Fibroblast of pulmonary artery (primary cell): Measurements from ENCODE around the gene SNAI1.

ENCODE experiments used
- DNase-seq: peaks from one replicate; pipeline ENCODE4 v3.0.0-alpha.2; 2010; ENCODE audit warnings: low read depth
- H3K4me3 ChIP-seq: replicated peaks from 2 replicates; pipeline ENCODE4 v1.5.1; 2011; ENCODE audit warnings: low read depth, mild to moderate bottlenecking, control low read depth, low read length, moderate library complexity
- TF ChIP-seq, protein P1 (sequence below): IDR thresholded peaks from 2 replicates; pipeline ENCODE4 v1.5.1; 2011; ENCODE audit warnings: mild to moderate bottlenecking, control low read depth, low read length, inconsistent platforms; ENCODE audit errors: missing control alignments

The SNAI1 gene

DNA sequence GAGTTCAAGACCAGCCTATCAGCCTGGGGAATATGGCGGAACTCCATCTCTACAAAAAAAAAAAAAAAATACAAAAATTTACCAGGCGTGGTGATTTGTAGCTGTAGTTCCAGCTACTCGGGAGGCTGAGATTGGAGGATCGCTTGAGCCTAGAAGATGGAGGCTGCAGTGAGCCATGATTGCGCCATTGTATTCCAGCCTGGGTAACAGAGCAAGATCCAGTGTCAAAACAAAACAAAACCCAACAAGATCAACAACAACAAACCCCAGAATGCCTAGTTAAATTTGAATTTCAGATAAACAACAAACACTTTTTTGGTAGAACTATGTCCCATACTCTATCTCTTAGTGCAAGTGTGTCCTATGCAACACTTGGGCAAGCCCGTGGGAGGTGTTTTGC lies 39.9 kb downstream of the SNAI1 start:
- TF ChIP-seq, protein P1, sequence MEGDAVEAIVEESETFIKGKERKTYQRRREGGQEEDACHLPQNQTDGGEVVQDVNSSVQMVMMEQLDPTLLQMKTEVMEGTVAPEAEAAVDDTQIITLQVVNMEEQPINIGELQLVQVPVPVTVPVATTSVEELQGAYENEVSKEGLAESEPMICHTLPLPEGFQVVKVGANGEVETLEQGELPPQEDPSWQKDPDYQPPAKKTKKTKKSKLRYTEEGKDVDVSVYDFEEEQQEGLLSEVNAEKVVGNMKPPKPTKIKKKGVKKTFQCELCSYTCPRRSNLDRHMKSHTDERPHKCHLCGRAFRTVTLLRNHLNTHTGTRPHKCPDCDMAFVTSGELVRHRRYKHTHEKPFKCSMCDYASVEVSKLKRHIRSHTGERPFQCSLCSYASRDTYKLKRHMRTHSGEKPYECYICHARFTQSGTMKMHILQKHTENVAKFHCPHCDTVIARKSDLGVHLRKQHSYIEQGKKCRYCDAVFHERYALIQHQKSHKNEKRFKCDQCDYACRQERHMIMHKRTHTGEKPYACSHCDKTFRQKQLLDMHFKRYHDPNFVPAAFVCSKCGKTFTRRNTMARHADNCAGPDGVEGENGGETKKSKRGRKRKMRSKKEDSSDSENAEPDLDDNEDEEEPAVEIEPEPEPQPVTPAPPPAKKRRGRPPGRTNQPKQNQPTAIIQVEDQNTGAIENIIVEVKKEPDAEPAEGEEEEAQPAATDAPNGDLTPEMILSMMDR = no peak

DNA sequence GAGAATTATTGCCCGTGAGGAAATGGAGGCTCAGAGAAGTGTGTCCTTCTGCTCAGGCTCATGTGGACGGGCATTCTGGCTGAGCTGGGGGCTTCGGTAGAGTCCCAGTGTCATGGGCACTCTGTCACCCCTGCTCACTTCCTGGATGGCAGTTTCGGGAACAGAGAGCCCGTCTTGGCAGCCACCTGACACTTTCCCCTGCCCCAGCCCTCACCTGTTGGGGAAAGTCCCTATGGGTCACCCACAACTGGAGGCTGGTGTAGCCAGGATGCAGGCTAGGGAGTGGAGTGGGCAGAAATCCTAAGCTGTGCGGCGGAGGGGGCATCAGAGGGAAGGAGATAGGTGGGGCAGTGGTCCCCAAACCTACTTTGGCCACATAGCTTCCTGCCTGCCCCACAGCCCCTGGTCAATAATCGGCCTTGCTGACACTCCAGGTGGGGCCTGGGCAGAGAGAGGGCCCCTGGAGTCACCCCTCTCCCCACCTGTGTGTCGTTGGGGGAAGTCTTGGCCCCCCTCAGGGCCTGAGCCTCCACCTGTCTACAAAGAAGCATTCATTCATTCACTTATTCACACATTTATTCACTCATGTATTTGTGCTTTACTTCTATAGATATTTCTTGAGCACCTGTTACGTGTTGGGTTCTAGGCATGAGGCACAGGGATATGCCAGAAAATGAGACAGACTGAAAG lies 40.5 kb downstream of the SNAI1 start:
- no peak overlapping the region for H3K4me3 ChIP-seq
- TF ChIP-seq, protein P1 = no peak
- no peak for DNase-seq

More for the DNA sequence above, 39.9 kb downstream of the SNAI1 start:
- DNase-seq = no peak
- H3K4me3 ChIP-seq = no peak overlapping the region

DNA sequence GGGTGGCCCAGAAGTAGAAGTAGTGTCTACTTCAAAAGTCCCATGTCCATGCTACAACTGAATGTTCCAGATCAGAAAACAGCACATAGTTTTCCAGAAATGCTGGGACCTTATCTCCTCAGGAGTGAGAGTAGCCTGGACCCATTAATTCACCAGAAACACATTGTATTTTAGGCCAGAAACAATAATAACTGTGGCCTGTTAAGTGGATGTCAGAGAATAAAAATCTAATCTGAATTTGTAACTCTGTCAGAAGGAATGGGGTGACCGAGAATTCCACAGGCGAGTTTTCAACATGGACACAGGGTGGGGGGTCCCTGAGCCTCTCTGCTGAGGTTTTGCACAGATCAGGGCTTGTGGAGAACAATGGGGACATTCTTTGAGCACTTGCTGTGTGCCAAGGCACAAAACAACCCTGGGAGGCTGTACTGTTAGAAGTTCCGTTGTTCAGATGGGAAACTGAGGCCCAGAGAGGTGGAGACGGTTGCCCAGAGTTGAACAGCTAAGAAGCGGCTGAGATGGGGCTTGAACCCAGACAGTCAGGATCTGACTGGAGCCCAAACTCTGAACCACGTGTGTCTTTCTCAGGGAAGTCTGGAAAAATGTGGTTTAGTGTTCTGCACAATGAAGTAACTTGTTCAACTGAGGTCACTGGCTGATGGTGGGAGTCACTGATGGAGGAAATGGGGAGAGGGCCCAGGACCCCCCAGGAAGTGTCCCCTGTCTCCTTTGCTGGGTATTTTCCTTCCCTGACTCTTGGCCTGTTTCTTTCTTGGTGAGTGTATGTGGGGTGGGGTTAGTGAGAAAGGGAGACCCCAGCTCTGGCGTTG lies 44.2 kb downstream of the SNAI1 start:
- TF ChIP-seq, protein P1 = no peak
- H3K4me3 ChIP-seq = no peak overlapping the region
- DNase-seq = no peak

DNA sequence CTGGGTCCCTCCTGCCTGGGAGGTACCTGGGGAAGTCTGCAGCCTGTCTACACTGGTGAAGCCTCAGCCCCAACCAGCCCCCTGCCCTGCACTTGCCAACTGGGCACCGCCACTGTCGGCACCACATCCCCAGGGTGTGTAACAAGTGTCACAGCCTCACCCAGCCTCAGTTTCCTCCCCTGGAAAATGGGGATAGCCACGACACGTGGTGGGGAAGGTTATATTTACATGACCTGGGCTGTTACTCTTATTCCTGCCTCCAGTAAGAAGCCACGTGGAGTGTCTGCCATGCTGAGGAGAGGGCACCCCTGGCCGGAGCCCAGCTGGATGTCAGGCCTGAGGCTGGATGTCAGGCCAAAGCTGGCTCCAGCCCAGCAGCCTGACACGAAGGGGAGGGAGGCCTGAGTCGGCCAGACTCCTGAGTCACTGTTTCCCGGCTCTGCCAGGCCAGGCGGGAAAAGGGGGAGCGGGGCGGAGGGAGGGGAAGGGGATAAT lies 44.9 kb downstream of the SNAI1 start:
- no peak overlapping the region for H3K4me3 ChIP-seq
- TF ChIP-seq, protein P1 = no peak
- peak; percentile 94 for DNase-seq

DNA sequence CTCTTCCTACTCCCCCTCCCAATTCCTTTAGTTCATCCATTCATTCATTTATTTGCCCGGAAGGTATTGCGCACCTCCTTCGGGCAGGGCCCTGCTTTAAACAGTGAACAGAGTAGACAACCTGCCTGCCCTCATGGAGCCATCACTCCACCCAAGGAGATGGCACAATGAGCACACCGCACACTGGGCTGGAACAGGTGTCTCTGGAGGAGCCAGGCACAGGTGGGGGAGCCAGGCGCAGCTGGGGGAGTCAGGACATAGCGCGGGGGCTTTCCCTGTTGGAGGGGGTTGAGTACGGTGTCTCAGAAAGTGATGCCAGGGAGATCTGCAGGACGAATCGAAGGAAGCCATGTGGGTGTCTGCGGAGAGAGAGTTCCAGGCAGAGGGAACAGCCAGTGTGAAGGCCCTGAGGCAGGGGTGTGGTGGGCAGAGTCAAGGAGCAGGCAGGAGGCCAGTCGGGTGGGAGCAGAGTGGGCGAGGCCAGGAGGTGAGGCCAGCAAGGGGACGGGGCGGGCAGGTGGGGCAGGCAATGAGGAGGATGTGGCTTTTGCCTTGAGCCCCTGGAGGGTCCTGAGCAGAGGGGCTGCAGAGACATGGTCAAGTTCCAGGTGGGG lies 46.4 kb downstream of the SNAI1 start:
- DNase-seq = no peak
- no peak overlapping the region for H3K4me3 ChIP-seq
- TF ChIP-seq, protein P1 = no peak

DNA sequence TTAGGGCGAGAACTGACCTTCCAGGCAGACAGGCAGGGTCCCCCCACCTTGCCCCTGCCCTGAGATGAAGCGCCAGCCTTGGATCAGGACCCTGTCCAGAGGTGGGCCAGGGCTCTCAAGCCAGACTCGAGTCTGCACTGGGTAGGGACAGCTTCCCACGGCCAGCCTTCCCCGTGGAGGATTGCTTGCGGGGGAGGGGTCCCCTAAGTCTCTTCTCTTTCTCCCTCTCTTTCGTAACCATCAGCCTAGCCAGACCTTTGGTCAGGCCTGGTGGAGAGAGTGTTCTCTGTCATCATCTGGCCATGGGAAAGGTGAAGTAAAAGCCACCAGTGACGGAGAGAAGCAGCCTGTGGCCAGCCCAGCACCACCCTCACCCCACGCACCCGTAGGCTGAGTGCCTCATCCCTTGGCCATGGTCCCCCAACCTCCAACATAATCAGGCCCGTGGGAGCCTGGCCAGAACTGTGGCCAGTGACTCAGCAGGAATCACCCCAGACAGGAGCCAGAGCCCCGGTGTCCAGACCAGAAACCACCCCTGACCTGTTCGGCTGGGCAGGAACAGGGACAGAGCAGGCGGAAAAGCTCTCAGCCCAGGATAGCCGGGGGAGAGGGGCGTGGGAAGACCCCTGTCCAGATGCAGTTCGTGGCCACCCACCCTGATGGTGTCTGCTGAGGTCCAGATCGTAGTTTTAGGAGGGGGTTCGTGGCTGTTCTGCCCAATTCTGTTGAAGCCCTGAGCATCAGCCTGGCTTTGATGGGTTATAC lies 47.1 kb downstream of the SNAI1 start:
- H3K4me3 ChIP-seq = no peak overlapping the region
- peak; percentile 98 for DNase-seq
- TF ChIP-seq, protein P1 = no peak
